Sigmoid colon (tissue), 7 donors: ENCODE results near the gene SCN4A. TPM values are rescaled to one million over a fixed set of nuclear protein-coding genes. Genes with fewer than 3 reads are reported as not detected.

ENCODE experiments used
- DNase-seq: peaks from one replicate; pipeline ENCODE4 v3.0.0-alpha.2; 2019
- H3K27ac ChIP-seq, 4 donors: fragments of 200-600 bp; sonication (generic); one replicate each; pipeline ENCODE4 v1.5.1; 2016 to 2019; ENCODE audit warnings: mild to moderate bottlenecking in 1 of 4
- H3K27me3 ChIP-seq, 3 donors: fragments of 200-600 bp; sonication (generic); one replicate each; pipeline ENCODE4 v1.5.1; 2019; ENCODE audit warnings: mild to moderate bottlenecking in 1 of 3
- H3K36me3 ChIP-seq, 4 donors: fragments of 200-600 bp; sonication (generic); one replicate each; pipeline ENCODE4 v1.5.1; 2016 to 2019
- H3K4me1 ChIP-seq, 4 donors: fragments of 200-600 bp; sonication (generic); one replicate each; pipeline ENCODE4 v1.5.1; 2017 to 2019
- H3K4me3 ChIP-seq, 4 donors: fragments of 200-600 bp; sonication (generic); one replicate each; pipeline ENCODE4 v1.5.1; 2017 to 2019; ENCODE audit warnings: mild to moderate bottlenecking in 2 of 4, moderate library complexity in 1 of 4
- H3K9me3 ChIP-seq, 4 donors: fragments of 200-600 bp in 3 of 4; sonication (generic) in 3 of 4; one replicate each; pipeline versions ENCODE4 v1.5.1 to v1.6.1; 2013 to 2019
- CTCF ChIP-seq, 4 experiments: fragments of 450-650 bp in 3 of 4; fragments of 200-600 bp in 1 of 4; IDR thresholded peaks; one replicate each; pipeline ENCODE4 v1.5.1; 2016 to 2019; ENCODE audit warnings: antibody characterized with exemption in 4 of 4, mild to moderate bottlenecking in 3 of 4, moderate library complexity in 2 of 4
- EP300 ChIP-seq, 4 donors: sonication (generic); formaldehyde crosslinking; IDR thresholded peaks; one replicate each; pipeline ENCODE4 v1.6.1; 2017; ENCODE audit warnings: antibody characterized with exemption in 4 of 4
- POLR2A ChIP-seq, 2 donors: fragments of 450-650 bp; IDR thresholded peaks; one replicate each; pipeline ENCODE4 v1.6.1; 2016; ENCODE audit warnings: antibody characterized with exemption in 2 of 2, mild to moderate bottlenecking in 2 of 2, moderate library complexity in 2 of 2
- POLR2AphosphoS5 ChIP-seq, 4 donors: sonication (generic); formaldehyde crosslinking; IDR thresholded peaks; one replicate each; pipeline ENCODE4 v1.6.1; 2017; ENCODE audit warnings: antibody characterized with exemption in 4 of 4
- WGBS, 2 donors: extraction: QIAGEN DNeasy Blood & Tissue Kit; methylation state at CpG; one replicate each; pipeline ENCODE4 v1.1.7; 2013; 5-methylcytosine and 5-hydroxymethylcytosine counted together
- intact Hi-C: fragments of 100-400 bp; cut with DNase I; formaldehyde crosslinking; loops from one replicate; pipeline ENCODE4 v1.15.1; 2023
- polyA plus RNA-seq, 3 donors: library from polyadenylated mRNA; stranded (reverse); fragments of 200-250 nt; gene quantifications; one replicate each; pipeline ENCODE4 v1.2.3, GENCODE V29; 2013
- total RNA-seq, 4 donors: library from RNA; depleted of rRNA; stranded (reverse); fragments of >200 nt; gene quantifications; one replicate each; pipeline ENCODE4 v1.1.0, GENCODE V29; 2016
- donor health status: healthy with polysubstance abuse.
- donor health status: Bipolar disorder and iron deficiency.
- donor health status: healthy.

The SCN4A gene
- total and polyA plus RNA-seq, 7 donors = 0.23 to 4.2 (median 0.70) TPM; not detected in 1

GRCh38 chr17:63998050-63998720 lies 25.5 kb upstream of the SCN4A start, which contains the start of gene PRR29:
PRR29 (plus strand) TSS chr17:63998351; CDS start chr17:63998365, 14 bp downstream.
- H3K36me3 ChIP-seq = no peaks in the 10 kb centered on the region
- peak within 1 kb of the TSS; percentile 32 to 56 (median 50) for H3K4me3 ChIP-seq
- peak; percentile 77 for DNase-seq
- TF ChIP-seq EP300 (IDR thresholded peaks at IDR 0.05) (no peak), CTCF (IDR thresholded peaks at IDR 0.05) (no peak), POLR2AphosphoS5 (IDR thresholded peaks at IDR 0.05) (no peak), POLR2A (IDR thresholded peaks at IDR 0.05) (no peak)
- H3K9me3 ChIP-seq = no peaks in the 10 kb centered on the region
- intact Hi-C loops = no loop called here
- peaks cover 14 to 40% (median 32%) of the 10 kb centered on the region in 3 donors for H3K27me3 ChIP-seq
- 2% methylated on average over 43 of the region's 43 CpGs for WGBS, 2 donors
- peaks cover 0 to 17% (median 16%) of the 10 kb centered on the region in 4 donors for H3K4me1 ChIP-seq
- H3K27ac ChIP-seq = peak within 1 kb of the TSS in 2 of 4 donors; percentile 25 to 49

GRCh38 chr17:63997341-63998048 lies 24.8 kb upstream of the SCN4A start:
- DNase-seq = peak; percentile 60

GRCh38 chr17:63996430-63997182 lies 23.9 kb upstream of the SCN4A start:
- intact Hi-C loops = no loop called here
- Histone ChIP-seq H3K36me3 (no peaks in the 10 kb centered on the region), H3K27ac (no peak overlapping the region), H3K9me3 (no peaks in the 10 kb centered on the region), H3K4me3 (no peak overlapping the region), H3K27me3 (peaks cover 14 to 53% (median 32%) of the 10 kb centered on the region in 3 donors), H3K4me1 (peaks cover 0 to 17% (median 16%) of the 10 kb centered on the region in 4 donors)
- DNase-seq = peak; percentile 43
- 94 to 95% methylated on average over 11 of the region's 11 CpGs for WGBS, 2 donors
- TF ChIP-seq POLR2A (IDR thresholded peaks at IDR 0.05) (no peak), EP300 (IDR thresholded peaks at IDR 0.05) (no peak), POLR2AphosphoS5 (IDR thresholded peaks at IDR 0.05) (no peak), CTCF (IDR thresholded peaks at IDR 0.05) (no peak)

More at GRCh38 chr17:63997341-63998048, 24.8 kb upstream of the SCN4A start:
- peak overlapping the region in 3 of 4 donors; percentile 46 to 56 (median 55) for H3K4me3 ChIP-seq
- peak overlapping the region in 2 of 4 donors; percentile 25 to 49 for H3K27ac ChIP-seq
- H3K36me3 ChIP-seq = no peaks in the 10 kb centered on the region
- peaks cover 14 to 44% (median 32%) of the 10 kb centered on the region in 3 donors for H3K27me3 ChIP-seq
- intact Hi-C loops = no loop called here
- no peaks in the 10 kb centered on the region for H3K9me3 ChIP-seq
- H3K4me1 ChIP-seq = peaks cover 0 to 17% (median 16%) of the 10 kb centered on the region in 4 donors
- 18 to 25% methylated on average over 19 of the region's 19 CpGs for WGBS, 2 donors
- no peak for TF ChIP-seq POLR2A (IDR thresholded peaks at IDR 0.05)
- TF ChIP-seq POLR2AphosphoS5 (IDR thresholded peaks at IDR 0.05) = no peak
- no peak for TF ChIP-seq EP300 (IDR thresholded peaks at IDR 0.05)
- TF ChIP-seq CTCF (IDR thresholded peaks at IDR 0.05) = no peak

- H3K27ac ChIP-seq = no peak overlapping the region
- DNase-seq = peak; percentile 18
- TF ChIP-seq EP300 (IDR thresholded peaks at IDR 0.05) (no peak), POLR2AphosphoS5 (IDR thresholded peaks at IDR 0.05) (no peak), CTCF (IDR thresholded peaks at IDR 0.05) (no peak), POLR2A (IDR thresholded peaks at IDR 0.05) (no peak)
- H3K9me3 ChIP-seq = no peaks in the 10 kb centered on the region
- H3K4me3 ChIP-seq = no peak overlapping the region
- peaks cover 14 to 58% (median 35%) of the 10 kb centered on the region in 3 donors for H3K27me3 ChIP-seq
- WGBS, 2 donors = 84 to 90% methylated on average over 5 of the region's 5 CpGs
- no peaks in the 10 kb centered on the region for H3K36me3 ChIP-seq
- peaks cover 0 to 18% (median 16%) of the 10 kb centered on the region in 4 donors for H3K4me1 ChIP-seq
- intact Hi-C loops = no loop called here
These were observed 22.9 kb upstream of the SCN4A start for GRCh38 chr17:63995626-63996025.
